ENCODE data around the gene PHKG1. TPM values are rescaled to one million over a fixed set of nuclear protein-coding genes. Genes with fewer than 3 reads are reported as not detected.
"Not testable (repeated sequence)": the region's sequence is repeated elsewhere in the genome, so short reads cannot be mapped to it uniquely, and the experiment has no call there.

PHKG1 gene
- total RNA-seq: 100 to 1,000 TPM in 1 of 9 donors, 10 to 100 TPM in 7, 1 to 10 TPM in 1; 5.9 to 150 (median 19.9) TPM
- polyA plus RNA-seq: 1 to 10 TPM; 2.4 to 8.5 TPM
- long read RNA-seq, donor 1, transcript PHKG1-201 (10 exons, 1,431 nt): major isoform, 21 of 30 reads
- long read RNA-seq, donor 1, partial matches to known transcripts: 1 of 30 reads
- long read RNA-seq, donor 1, other reads (novel, unspliced or antisense): 8 of 30 reads
- long read RNA-seq, donor 2, transcript PHKG1-201 (10 exons, 1,431 nt): major isoform, 89 of 112 reads
- long read RNA-seq, donor 2, partial matches to known transcripts: 5 of 112 reads
- long read RNA-seq, donor 2, other reads (novel, unspliced or antisense): 18 of 112 reads
- long read RNA-seq, donor 3, transcript PHKG1-201 (10 exons, 1,431 nt): major isoform, 7 of 11 reads
- long read RNA-seq, donor 3, partial matches to known transcripts: 1 of 11 reads
- long read RNA-seq, donor 3, other reads (novel, unspliced or antisense): 3 of 11 reads

GRCh38 chr7:56092789-56093531 is at the start of gene PHKG1:
Gene PHKG1 (minus strand): TSS chr7:56092952. CDS start chr7:56088941, 4,011 bp downstream.
- Histone ChIP-seq H3K4me1 (peaks cover 0 to 38% (median 18%) of the 10 kb centered on the region in 12 donors), H3K36me3 (peaks cover 0 to 19% (median 9%) of the 10 kb centered on the region in 9 donors), H3K9me3 (no peaks in the 10 kb centered on the region), H3K4me3 (peak within 1 kb of the TSS in 11 of 12 donors; percentile 25 to 56 (median 43)), H3K27me3 (no peaks in the 10 kb centered on the region), H3K27ac (peak within 1 kb of the TSS; percentile 57 to 94 (median 85))
- WGBS, 4 donors: 24 to 35% (median 26%) methylated on average over 17 to 19 of the region's 19 CpGs
- peak; percentile 86 to 90 (median 89) for DNase-seq
- ATAC-seq: peak; percentile 81 to 93 (median 90)
- peak; percentile 47 to 83 (median 72) for TF ChIP-seq CTCF (IDR thresholded peaks at IDR 0.05)
- TF ChIP-seq POLR2A (IDR thresholded peaks at IDR 0.05): no peak
- intact Hi-C loops (cut with DNase I): loop anchor here in 2 of 10 donors (1.0 to 5.0 kb wide), 4 partner anchors 14 to 452 kb away; partner anchors contain the start of gene CHCHD2 (in 1 of the 2)

GRCh38 chr7:56131062-56131461 is 38.3 kb upstream of the PHKG1 start:
- WGBS, 4 donors: 54 to 70% (median 60%) methylated on average over 2 of the region's 2 CpGs
- H3K9me3 ChIP-seq; H3K36me3 ChIP-seq; H3K4me1 ChIP-seq; intact Hi-C loops (cut with DNase I); H3K4me3 ChIP-seq; H3K27me3 ChIP-seq; DNase-seq: not testable (repeated sequence)
- ATAC-seq: peak in 1 of 4 donors; percentile 39
- H3K27ac ChIP-seq: peak overlapping the region in 1 of 12 donors; percentile 8

GRCh38 chr7:56127241-56127975 is 34.7 kb upstream of the PHKG1 start:
- ATAC-seq (no peak), DNase-seq (no peak)
- no peak overlapping the region for H3K27ac ChIP-seq
- WGBS, 4 donors: 59 to 67% (median 67%) methylated on average over 7 of the region's 7 CpGs
- TF ChIP-seq POLR2A (IDR thresholded peaks at IDR 0.05) (no peak), CTCF (IDR thresholded peaks at IDR 0.05) (no peak)
- intact Hi-C loops (cut with DNase I): no loop called here
- no peaks in the 10 kb centered on the region for H3K9me3 ChIP-seq
- H3K4me1 ChIP-seq: no peaks in the 10 kb centered on the region
- no peaks in the 10 kb centered on the region for H3K27me3 ChIP-seq
- H3K36me3 ChIP-seq: no peaks in the 10 kb centered on the region
- no peak overlapping the region for H3K4me3 ChIP-seq

- no peak overlapping the region for H3K4me3 ChIP-seq
- no peak overlapping the region for H3K27ac ChIP-seq
- no peaks in the 10 kb centered on the region for H3K36me3 ChIP-seq
- ATAC-seq: no peak
- 80 to 83% (median 81%) methylated on average over 8 of the region's 8 CpGs for WGBS, 4 donors
- TF ChIP-seq CTCF (IDR thresholded peaks at IDR 0.05) (no peak), POLR2A (IDR thresholded peaks at IDR 0.05) (no peak)
- H3K4me1 ChIP-seq: no peaks in the 10 kb centered on the region
- intact Hi-C loops (cut with DNase I): no loop called here
- no peaks in the 10 kb centered on the region for H3K9me3 ChIP-seq
- DNase-seq: no peak
- no peaks in the 10 kb centered on the region for H3K27me3 ChIP-seq
Observed at GRCh38 chr7:56125831-56126230, 33.1 kb upstream of the PHKG1 start.
